ENCODE results near the gene ALKAL2.

DNA sequence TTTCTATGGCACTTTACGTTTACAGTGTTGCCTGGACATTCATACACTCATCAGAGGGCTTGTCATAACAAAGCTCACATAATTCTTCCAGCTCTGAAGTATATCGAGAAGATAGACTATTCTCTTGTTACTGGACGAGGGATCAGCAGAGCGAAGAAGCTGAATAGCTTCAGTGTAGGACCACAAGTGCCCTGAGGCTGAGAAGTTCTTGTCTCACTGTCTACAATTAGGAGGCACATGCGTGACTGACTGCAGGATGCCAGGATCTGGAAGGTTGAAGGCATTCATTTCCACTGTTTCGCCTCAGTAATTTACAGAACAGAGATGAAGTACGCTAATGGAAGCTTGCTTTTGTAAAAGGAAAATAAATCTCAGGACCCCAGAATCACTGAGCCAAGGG is 33.6 kb downstream of the ALKAL2 start:
- TF ChIP-seq, protein P1, sequence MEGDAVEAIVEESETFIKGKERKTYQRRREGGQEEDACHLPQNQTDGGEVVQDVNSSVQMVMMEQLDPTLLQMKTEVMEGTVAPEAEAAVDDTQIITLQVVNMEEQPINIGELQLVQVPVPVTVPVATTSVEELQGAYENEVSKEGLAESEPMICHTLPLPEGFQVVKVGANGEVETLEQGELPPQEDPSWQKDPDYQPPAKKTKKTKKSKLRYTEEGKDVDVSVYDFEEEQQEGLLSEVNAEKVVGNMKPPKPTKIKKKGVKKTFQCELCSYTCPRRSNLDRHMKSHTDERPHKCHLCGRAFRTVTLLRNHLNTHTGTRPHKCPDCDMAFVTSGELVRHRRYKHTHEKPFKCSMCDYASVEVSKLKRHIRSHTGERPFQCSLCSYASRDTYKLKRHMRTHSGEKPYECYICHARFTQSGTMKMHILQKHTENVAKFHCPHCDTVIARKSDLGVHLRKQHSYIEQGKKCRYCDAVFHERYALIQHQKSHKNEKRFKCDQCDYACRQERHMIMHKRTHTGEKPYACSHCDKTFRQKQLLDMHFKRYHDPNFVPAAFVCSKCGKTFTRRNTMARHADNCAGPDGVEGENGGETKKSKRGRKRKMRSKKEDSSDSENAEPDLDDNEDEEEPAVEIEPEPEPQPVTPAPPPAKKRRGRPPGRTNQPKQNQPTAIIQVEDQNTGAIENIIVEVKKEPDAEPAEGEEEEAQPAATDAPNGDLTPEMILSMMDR (IDR thresholded peaks at IDR 0.05), result no peak
- TF ChIP-seq POLR2A (IDR thresholded peaks at IDR 0.05), result no peak

Data from lower leg skin (tissue), 3 donors.